ENCODE data around the gene HJURP.

Gene HJURP

DNA sequence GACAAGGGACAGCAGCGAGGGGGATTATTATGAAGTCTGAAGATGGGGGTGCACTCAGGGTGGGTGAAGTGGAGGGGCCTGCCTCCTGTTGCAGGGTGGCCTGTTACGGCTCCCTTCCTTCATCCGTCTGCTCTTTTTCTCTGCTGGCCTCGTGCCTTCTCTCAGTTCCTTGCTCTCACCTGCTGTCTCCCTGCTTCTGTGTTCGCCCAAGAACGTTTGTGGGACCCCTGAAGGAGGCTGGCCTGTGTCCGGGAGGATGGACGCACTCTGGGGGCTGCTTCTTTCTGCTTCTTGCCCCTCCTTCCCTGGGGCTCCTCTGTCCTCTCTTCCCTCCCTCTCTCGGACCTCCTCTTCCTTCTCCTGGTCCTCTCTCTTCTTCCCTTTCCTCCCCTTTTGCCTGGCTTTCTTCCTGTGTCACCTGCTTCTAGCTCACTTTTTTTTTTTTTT, 62.4 kb downstream of the HJURP start:
- Histone ChIP-seq H3K4me3 (IDR thresholded peaks at IDR 0.05; ENCODE audit: insufficient read depth, low read depth, low read length) (no peak overlapping the region), H2AFZ (ENCODE audit: low read depth) (no peak overlapping the region), H3K27ac (no peak overlapping the region), H3K36me3 (ENCODE audit: insufficient read depth) (no peaks in the 10 kb centered on the region), H3K27me3 (ENCODE audit: insufficient read depth, low read depth) (no peaks in the 10 kb centered on the region), H3K4me2 (no peak overlapping the region), H3K79me2 (ENCODE audit: insufficient read depth, low read depth) (no peaks in the 10 kb centered on the region), H3K4me1 (ENCODE audit: low read depth, poor library complexity, severe bottlenecking) (no peaks in the 10 kb centered on the region), H3K9ac (no peak overlapping the region), H4K20me1 (ENCODE audit: insufficient read depth) (no peaks in the 10 kb centered on the region)
- TF ChIP-seq, protein P1, sequence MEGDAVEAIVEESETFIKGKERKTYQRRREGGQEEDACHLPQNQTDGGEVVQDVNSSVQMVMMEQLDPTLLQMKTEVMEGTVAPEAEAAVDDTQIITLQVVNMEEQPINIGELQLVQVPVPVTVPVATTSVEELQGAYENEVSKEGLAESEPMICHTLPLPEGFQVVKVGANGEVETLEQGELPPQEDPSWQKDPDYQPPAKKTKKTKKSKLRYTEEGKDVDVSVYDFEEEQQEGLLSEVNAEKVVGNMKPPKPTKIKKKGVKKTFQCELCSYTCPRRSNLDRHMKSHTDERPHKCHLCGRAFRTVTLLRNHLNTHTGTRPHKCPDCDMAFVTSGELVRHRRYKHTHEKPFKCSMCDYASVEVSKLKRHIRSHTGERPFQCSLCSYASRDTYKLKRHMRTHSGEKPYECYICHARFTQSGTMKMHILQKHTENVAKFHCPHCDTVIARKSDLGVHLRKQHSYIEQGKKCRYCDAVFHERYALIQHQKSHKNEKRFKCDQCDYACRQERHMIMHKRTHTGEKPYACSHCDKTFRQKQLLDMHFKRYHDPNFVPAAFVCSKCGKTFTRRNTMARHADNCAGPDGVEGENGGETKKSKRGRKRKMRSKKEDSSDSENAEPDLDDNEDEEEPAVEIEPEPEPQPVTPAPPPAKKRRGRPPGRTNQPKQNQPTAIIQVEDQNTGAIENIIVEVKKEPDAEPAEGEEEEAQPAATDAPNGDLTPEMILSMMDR (conservative IDR thresholded peaks at IDR 0.05; ENCODE audit: low read depth, low read length), result no peak

DNA sequence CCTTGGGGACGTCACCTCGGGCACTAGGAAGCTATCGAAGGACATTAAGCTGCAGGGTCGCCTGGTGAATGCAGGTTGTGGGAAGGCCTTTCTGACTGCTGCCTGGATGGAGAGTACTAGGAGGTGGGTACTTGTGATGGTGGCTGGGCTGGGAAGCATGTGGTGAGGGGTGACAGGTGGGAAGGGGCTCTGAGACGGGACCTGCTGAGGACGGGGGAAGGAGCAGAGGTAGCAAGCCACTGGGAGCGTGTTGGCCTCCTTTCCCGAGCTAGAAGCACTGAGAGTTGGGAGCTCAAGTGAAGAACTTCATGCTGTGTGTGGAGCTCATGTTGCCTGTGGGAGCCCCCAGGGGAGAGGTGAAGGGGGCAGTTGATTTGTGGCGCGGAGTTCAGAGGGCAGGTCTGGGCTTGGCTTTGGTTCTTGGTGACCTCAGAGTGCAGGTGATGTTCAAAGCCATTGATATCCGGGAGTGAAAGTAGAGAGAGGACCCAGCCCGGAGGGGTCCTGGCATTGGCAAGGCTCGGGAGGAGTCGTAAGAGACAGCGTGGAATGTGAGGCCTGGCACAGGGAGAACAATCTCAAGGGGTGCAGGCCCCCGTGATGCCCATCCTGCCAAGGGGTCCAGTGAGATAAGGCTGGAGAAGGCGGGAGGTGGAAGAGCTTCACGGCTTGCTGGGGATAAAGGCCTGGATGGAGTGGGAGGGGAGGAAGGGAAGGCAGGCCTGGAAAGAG, 63.0 kb downstream of the HJURP start:
- Histone ChIP-seq H3K27ac (no peak overlapping the region), H3K4me2 (no peak overlapping the region), H2AFZ (ENCODE audit: low read depth) (no peak overlapping the region), H3K27me3 (ENCODE audit: insufficient read depth, low read depth) (no peaks in the 10 kb centered on the region), H3K4me1 (ENCODE audit: low read depth, poor library complexity, severe bottlenecking) (no peaks in the 10 kb centered on the region), H4K20me1 (ENCODE audit: insufficient read depth) (no peaks in the 10 kb centered on the region), H3K79me2 (ENCODE audit: insufficient read depth, low read depth) (no peaks in the 10 kb centered on the region), H3K36me3 (ENCODE audit: insufficient read depth) (no peaks in the 10 kb centered on the region), H3K4me3 (IDR thresholded peaks at IDR 0.05; ENCODE audit: insufficient read depth, low read depth, low read length) (no peak overlapping the region), H3K9ac (no peak overlapping the region)
- TF ChIP-seq, protein P1 (conservative IDR thresholded peaks at IDR 0.05; ENCODE audit: low read depth, low read length), result no peak

DNA sequence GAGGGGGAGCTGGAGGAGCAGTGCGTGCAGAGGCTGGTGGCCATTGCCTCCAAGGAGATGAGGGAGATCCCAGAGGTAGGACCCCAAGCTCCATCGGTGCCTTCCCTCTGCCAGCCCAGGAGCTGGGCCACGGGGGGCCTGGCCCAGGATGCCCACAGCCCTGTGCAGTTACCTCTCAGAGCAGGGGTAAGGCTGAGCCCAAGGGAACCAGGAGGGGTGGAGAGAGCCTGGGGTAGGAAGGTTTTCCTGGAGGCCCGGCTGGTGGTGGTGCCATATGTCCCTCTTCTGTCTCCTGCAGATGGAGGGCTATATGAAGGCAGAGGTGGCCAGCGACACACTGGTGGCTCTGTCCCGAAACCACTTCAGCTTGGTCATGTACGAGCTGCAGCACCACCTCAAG, 64.8 kb downstream of the HJURP start:
- Histone ChIP-seq H3K4me1 (ENCODE audit: low read depth, poor library complexity, severe bottlenecking) (no peaks in the 10 kb centered on the region), H3K79me2 (ENCODE audit: insufficient read depth, low read depth) (no peaks in the 10 kb centered on the region), H2AFZ (ENCODE audit: low read depth) (no peak overlapping the region), H3K9ac (no peak overlapping the region), H3K4me2 (no peak overlapping the region), H4K20me1 (ENCODE audit: insufficient read depth) (no peaks in the 10 kb centered on the region), H3K27ac (no peak overlapping the region), H3K36me3 (ENCODE audit: insufficient read depth) (no peaks in the 10 kb centered on the region), H3K4me3 (IDR thresholded peaks at IDR 0.05; ENCODE audit: insufficient read depth, low read depth, low read length) (no peak overlapping the region), H3K27me3 (ENCODE audit: insufficient read depth, low read depth) (no peaks in the 10 kb centered on the region)
- TF ChIP-seq, protein P1 (conservative IDR thresholded peaks at IDR 0.05; ENCODE audit: low read depth, low read length), result no peak

All from KMS-11 (cell line).